Measurements from ENCODE around the gene CBX4.
A peak's percentile ranks its signal among the peaks of the same experiment; 100 is the strongest.
"Not testable (repeated sequence)": the region's sequence is repeated elsewhere in the genome, so short reads cannot be mapped to it uniquely, and the experiment has no call there.

Gene CBX4

DNA sequence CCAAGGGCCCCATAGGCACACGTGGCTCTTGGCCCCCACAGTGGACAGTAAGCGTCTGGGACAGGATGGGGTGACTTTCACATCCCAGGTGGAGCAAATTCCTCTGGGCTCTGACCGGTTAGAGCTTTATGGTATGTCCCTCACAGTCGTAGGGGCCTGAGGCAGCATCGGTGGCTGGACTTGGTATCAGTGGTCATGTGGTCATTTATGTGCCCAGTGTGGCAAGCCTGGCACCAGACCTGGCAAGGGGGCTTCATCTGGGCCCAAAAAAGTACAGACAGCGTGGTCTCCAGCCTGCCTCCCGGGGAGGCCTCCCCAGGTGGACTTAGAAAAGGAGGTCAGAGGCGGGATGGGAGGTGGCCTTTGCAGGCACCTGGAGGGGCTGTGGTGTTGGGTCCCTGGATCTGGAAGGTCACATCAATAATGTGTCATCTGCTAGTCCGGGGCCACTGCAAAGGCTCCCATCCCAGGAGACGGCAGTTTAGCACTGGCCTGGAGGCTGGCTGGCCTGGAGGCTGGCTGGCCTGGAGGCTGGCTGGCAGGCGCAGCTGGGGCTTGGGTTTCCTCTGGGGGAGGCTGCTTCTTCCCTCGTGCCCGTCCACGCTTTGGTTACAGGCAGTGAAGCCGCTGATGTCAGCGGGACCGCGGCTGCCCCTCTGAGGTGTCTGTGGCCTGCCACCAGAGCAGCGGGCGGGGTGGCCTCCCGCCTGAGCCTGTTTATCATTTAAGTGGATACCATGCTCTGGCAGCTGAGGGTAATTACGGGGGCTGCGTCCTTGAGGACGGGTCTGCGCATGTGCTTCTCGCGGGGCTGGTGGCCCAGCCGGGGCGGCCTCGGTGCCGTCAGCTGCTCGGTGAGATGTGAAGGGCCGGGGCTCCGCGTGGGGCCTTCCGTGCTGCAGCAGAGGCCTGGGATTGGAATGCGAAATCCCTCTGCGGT lies 20.7 kb upstream of the CBX4 start:
- no peak for DNase-seq

DNA sequence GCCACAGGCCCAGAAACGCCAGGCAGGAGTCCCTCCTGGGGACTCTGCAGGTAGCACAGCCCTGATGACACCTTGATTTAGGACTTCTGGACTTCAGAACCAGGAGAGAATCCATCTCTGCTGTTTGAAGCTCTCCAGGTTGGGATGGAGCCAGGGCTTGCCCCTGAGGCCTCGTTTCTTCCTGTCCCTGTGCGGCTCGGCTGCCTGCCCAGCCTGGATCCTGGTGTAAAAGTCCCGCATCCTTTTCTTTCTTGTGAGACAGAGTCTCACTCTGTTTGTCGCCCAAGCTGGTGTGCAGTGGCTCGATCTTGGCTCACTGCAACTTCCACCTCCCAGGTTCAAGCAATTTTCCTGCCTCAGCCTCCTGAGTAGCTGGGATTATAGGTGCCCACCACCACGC lies 17.9 kb upstream of the CBX4 start:
- DNase-seq, result no peak

DNA sequence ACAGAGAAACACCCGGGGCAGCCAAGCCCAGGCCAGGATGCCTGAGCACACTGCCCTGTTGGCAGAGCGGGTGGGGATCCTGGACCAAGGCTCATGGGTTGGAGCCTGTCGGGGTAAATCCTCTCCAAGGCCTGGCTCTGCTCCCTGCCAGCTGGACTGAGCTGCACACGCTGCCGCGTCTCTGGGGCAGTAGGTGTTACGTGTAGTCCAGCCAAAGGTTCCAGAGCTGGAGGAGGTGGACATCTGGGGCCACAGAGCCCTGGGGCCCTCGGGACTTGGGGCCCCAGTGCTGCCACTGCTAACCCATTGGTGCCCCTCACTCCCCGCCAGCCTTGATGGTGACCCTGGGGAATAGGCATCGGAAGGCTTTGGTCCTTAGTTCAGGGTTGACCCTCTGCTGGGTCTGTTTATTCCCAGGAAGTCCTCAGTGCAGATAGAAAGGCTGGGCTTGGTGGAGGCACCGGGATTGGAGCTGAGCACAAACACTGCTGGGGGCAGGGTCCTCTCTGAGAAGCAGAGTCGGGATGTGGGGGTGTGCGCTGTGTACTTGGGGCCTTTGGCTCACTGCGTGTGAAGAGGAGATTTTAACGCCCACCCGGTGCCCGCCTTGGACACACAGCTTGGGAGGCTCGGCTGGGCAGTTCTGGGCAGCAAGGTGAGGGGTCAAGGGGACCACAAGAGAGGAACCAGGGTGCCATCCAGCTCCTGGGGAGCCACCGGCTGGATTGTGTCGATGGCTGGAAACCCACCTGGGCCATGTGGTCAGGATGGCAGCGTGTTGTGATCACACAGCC lies 16.3 kb upstream of the CBX4 start:
- DNase-seq, result no peak

DNA sequence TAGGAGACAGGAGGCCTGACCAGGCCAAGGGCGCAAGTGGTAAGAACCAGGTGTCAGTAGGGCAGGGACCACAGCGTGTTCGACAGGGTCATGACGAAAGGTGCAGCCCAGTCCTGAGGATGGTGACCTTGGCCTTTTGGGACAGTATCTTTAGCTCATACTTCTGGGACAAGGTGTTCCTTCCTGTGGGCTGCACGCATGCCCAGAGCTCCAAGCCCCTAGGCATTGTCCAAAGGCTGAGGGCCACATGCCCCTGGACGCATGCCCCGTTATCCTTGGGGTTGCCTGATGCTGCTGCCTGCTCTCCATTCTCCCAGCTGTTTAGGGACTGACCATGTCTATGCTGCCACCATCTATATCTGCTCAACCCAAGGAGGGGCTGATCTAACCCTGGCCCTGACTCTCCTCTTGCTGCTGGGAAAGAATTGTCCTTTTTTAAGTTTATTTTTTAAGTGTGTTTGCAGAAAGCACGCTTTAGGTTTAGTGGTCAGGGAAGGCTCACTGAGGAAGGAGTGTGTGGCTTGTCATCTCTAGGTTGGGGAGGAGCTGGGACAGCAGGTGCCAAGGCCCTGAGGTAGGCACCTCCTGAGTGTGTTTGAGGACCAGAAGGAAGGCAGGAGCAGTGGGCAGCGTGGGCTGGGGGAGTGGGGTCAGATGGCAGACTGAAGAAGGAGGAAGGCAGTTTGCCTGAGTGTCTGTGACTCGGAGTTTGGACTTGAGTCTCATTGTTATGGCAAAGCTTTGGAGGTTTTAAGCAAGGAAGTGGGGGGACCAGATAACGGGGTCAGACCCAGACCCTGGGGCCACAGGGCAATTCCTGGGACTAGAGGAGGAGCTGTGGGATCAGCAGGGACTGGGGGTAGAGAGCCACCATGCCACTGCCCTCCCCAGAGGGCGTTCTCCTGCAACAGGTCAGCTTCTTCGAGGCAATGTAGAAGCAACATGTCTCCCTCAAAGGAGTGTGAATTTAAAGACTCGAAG lies 15.1 kb upstream of the CBX4 start:
- DNase-seq, result no peak

DNA sequence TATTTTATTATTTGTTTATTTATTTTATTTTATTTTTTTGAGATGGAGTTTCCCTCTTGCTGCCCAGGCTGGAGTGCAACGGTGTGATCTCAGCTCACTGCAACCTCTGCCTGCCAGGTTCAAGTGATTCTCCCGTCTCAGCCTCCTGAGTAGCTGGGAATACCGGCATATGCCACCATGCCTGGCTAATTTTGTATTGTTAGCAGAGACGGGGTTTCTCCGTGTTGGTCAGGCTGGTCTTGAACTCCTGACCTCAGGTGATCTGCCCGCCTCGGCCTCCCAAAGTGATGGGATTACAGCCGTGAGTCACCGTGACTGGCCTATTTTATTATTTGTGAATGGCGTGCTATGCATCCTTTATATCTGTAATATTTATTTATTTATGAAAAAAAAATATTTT lies 13.9 kb upstream of the CBX4 start:
- not testable (repeated sequence) for DNase-seq

DNA sequence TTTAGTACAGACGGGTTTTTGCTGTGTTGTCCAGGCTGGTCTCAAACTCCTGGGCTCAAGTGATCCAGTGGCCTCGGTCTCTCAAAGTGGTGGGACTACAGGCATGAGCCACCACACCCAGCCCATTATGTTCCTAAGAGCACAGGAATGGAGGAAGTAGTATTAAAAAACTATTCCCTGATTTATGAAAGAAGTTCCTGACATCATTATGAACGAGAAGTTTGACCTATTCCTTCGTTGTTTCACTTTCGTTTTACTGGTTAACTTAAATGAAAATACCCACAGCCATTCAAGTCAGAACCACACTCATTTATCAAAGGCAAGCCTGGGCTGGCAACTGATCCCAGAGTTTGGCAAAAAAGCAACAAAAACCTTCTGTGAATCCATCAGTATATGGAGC lies 13.5 kb upstream of the CBX4 start:
- no peak for DNase-seq

DNA sequence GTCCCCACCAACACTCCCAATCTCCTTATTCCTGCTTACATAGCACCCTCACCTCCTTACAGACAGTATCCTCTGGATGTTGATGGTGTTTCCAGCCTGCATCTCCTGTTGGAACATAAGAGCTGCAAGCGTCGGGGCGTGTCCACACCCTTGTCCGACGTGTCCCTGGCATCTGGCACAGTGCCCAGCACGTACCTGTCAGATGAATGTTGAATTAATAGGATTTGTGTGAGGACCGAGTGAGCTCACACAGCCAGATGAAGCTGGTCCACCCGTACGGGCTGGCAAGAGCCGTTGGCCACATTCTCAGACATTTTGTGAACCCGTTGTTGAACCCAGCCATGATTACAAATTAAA lies 12.2 kb upstream of the CBX4 start:
- DNase-seq, result no peak

DNA sequence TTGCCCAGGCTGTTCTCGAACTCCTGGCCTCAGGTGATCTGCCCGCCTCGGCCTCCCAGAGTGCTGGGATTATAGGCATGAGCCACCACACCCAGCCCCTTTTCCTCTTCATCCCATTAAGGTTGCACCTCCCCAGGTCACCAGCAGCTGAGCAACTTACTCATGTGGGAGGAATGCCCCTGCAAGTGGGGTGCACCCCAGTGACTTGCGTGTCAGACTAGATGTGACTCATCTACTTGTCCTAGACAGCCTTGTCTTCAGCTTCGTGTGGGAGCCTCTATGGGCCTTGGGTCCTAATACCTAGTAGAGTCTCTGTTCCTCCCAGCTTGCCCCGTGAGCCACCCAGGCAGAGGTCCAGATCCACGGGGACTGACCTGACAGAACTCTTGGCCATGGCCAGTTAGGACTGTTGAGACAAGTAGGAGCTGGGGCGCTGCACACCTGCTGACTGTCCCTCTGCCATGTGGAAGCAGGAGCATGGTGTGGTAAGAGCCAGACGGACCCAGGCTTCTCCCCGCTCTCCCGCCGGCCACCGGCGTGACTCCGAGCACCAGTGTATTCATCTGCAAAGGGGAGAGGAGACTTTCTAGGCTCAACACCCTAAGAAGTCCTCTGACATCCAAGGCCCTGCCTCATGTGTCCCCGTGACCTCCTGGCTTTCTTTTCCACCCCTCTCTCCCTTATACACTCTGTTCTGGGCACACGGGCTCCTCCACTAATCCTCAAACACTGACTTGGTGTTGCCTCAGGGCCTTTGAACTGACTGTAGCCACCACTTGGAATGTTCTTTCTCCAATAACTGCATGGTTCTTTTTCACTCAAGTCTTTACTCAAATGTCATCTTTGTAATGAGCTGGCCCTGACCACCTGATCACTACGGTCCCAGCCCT lies 11.6 kb upstream of the CBX4 start:
- no peak for DNase-seq

DNA sequence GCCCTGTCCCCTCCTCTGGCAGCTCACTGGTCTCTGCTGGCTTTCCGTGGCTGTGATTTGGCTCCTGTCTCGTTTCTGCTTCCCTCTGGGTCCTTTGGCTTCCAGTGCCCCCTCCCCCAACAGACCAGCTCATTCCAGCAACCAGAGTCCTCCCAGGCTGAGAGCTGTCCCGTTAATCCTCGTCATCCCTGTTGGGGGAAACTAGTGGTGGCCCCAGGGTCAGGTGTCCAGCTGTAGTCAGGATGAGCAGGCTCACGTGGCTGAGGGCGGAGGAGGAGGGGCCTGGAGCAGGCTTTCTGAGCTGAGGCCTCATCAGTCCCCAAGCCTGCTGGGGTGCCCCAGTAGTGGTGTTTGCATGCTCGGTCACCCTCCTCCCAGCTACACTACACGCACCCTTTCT lies 10.7 kb upstream of the CBX4 start:
- DNase-seq, result no peak

DNA sequence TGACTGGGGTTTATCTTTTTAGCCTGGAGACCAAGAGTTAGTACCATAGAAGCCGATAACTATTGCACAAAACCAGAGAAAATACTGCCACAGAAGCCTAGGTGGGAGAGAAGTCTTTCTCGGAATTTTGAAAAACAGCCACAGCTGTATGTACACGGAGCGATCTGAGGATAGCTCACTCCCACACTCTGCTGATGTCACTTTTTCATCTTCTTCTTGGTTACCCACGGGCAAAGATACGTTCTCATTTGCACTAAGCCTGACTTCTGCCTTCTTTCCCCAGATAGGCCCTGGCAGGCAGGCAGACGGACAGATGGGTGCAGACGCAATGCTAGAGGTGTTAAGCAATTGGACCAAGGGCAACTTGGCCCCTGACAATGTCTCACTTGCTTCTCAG lies 9.1 kb upstream of the CBX4 start:
- DNase-seq, result no peak

DNA sequence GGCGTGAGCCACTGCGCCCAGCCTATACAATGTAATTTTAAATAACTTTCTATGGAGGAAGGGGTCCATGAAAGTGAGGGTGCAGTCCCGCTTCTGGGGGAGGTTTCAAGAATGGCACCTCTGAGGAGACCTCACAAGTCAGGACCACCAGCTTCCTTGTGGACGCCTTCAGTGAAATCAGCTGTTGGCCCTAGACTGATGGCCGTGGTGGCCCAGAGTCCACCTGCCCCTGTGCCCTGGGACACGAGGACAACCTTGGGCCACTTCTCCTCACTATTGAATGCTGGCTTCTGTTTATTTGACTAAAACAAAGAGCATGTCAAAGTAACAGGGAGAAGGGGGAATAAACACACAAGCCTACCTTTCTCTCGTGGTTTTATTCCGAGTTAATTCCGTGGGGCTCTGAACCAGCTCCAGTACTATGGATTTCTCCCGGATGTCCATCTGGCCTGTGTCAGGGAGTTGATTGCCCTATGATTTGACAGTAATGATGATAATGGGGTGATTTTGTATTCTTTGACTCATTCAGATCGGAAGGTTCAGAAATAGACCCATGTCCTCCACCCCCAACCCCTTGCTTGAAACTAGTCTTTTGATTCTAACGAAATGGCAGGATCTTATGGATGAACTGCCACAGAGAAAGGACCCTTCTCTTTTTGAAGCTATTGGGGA lies 8.6 kb upstream of the CBX4 start:
- DNase-seq, result no peak

DNA sequence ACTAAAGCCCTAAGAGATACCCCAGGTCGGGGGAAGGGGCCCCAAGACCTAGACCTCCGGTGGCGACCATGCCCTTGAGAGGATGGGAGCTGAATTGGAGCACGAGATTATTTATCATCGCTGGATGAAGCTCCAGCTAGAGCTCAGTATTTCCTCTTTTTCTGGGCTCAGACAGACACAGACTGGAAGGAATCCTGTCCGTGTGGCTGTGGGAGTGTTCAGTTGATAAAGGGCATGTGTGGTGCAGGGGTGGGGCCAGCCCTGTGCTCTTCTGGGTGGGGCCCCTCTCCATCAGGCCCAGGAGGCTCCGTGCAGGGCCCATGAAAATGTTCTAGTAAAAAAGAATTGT lies 6.3 kb upstream of the CBX4 start:
- no peak for DNase-seq

DNA sequence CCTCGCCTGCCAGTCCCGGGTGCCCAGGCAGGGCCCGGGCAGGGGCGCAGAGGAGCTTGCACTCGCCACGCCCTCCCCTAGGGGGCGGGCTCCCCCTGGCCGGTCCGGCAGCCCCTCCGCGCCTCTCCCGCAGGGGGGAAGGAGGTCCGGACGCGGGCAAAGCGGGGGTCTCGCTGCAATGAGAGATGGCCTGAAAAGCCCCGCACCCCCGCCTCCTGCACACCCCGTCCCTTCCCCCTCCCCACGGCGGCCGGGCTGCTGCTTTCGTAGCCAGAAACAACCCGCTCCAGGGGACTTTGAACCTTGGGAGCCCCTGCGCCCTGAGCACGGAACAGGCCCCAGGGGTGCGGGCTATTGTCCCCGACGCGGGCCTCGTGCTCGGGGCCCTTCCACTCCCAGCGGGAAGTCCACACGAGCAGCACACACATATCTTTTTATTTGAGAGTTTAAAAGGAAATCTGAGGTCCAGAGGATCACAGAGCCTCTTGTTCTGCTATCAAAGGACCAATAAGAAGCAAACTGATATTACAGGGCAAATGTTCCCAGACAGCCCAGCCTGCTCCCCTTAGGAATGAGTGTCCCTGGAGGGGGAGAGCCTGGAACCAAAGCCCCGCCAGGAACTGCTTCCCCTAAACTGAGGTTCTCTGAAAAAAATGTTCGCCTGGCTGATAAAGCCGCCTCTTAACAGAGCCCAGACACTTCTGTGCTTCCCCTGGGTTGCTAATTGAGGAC lies 5.8 kb upstream of the CBX4 start:
- peak; percentile 29 for DNase-seq

DNA sequence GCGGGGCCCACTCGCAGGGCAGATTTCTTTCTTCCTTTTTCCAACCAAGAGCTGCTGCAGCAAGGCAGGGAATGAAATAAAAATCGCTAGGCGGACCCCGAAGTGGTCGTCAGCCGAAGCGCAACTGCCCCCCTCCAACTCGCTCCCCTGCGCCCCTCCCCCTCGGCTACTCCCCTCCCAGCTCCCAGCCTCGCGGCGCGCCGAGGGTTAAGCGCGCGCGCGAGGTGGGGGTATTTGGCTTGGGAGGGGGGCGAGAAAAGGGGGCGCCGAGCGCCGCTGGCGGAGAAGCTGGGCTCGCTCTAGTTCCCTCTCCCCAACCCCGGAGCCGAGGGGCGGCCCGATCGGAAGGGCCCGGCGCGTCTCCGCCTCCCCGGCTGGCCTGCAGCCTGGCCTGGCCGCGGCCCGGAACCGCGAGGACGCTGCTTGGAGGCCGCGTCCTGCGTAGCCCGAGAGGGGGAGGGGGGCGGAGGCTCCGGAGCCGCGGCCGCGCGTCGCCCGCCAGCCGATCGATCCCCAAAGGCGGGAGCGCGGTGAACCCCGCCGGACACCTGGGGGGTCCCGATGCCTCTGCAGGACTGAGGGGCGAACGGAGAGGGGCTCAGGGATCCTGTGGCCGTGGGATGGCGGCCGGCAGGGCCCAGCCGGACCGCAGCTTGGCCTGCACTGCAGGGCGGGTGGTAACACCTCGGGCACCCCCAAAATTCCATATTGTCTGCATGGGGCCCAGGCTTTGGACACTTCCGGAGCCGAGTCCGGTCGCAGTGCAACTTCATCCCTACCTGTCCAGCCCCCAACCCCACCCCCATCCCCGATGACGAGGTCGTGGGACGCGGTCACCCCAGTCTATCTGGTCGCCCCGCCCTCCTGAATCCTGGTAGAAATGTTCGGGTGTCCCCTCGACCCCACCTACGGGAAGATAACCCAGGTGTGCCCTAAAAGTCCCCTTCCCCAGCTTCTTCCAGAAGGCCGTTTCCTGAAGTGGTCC lies 4.9 kb upstream of the CBX4 start:
- DNase-seq, result no peak

DNA sequence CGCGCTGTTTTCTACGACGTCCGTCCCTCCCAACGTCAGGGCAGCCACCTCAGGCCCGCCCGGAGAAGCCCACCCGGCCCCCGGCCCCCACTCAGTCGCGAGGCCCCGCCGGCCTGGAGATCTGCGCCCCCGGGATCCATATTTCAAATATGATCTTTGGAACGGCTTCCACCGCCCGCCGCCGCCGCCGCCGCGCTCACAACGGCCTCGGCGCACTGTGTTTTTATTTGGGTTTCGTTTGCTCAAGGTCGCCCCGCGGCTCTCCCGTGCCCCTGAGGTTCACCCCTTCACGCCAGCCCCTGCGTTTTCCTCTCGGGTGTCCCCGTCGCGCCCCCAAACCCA lies 4.2 kb upstream of the CBX4 start:
- no peak for DNase-seq

DNA sequence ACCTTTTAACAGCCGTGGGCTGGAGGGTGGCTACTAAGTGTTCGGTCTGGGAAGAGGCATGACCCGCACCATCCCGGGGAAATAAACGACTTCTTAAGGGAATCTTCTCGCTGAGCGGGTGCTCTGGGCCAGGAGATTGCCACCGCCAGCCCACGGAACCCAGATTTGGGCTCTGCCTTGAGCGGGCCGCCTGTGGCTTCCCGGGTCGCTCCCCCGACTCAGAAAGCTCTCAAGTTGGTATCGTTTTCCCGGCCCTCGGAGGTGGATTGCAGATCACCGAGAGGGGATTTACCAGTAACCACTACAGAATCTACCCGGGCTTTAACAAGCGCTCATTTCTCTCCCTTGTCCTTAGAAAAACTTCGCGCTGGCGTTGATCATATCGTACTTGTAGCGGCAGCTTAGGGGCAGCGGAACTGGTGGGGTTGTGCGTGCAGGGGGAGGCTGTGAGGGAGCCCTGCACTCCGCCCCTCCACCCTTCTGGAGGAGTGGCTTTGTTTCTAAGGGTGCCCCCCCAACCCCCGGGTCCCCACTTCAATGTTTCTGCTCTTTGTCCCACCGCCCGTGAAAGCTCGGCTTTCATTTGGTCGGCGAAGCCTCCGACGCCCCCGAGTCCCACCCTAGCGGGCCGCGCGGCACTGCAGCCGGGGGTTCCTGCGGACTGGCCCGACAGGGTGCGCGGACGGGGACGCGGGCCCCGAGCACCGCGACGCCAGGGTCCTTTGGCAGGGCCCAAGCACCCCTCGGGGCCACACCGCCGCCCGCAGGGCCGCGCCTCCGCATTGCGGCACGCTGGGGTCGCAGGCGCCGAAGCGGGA lies 3.6 kb upstream of the CBX4 start:
- no peak for DNase-seq

DNA sequence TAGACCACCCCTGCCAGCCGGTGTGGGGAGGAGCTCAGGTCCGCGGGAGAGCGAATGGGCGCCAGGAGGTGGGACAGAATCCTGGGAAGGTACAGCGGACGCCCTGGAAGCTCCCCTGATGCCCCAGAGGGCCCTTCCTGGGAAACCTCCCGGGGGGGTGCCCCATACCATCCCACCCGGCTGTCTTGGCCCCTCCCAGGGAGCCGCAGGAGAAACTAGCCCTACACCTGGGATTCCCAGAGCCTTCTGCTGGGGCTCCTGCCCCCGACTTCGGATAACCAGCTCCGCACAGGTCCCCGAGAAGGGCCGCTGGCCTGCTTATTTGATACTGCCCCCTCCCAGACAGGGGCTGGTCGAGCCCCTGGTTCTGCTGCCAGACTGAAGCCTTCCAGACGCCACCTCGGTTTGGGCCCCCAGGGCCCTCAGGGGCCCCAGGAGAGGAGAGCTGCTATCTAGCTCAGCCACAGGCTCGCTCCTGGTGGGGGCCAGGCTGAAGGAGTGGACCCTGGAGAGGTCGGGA lies 3.0 kb upstream of the CBX4 start:
- no peak for DNase-seq

DNA sequence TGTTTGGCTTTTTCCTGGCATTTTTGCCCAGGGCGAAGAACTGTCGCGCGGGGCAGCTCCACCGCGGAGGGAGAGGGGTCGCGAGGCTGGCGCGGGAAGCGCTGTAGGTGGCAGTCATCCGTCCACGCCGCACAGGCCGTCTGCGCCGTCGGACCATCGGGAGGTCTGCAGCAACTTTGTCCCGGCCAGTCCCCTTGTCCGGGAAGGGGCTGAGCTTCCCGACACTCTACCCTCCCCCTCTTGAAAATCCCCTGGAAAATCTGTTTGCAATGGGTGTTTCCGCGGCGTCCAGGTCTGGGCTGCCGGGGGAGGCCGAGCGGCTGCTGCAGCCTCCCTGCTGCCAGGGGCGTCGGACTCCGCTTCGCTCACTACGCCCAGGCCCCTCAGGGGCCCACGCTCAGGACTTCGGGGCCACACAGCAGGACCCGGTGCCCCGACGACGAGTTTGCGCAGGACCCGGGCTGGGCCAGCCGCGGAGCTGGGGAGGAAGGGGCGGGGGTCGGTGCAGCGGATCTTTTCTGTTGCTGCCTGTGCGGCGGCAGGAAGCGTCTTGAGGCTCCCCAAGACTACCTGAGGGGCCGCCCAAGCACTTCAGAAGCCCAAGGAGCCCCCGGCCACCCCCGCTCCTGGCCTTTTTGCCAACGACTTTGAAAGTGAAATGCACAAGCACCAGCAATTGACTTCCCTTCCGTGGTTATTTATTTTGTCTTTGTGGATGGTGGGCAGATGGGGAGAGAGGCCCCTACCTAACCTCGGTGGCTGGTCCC lies 2.3 kb upstream of the CBX4 start:
- no peak for DNase-seq
